HG03378 (cell line): ENCODE measurements around the gene PHPT1.
"Not testable (repeated sequence)": the region's sequence is repeated elsewhere in the genome, so short reads cannot be mapped to it uniquely, and the experiment has no call there.

Source experiments
- ATAC-seq: cut with Tn5 transposase; IDR thresholded peaks from one replicate; pipeline ENCODE4 v1.9.1; 2021; ENCODE audit warnings: mild to moderate bottlenecking, moderate library complexity; ENCODE audit not compliant: unreplicated experiment

Gene PHPT1

GRCh38 chr9:136821826-136822544 lies 27.2 kb upstream of the PHPT1 start:
- no peak for ATAC-seq

- no peak for ATAC-seq
These were observed 25.8 kb upstream of the PHPT1 start for GRCh38 chr9:136823136-136824046.

GRCh38 chr9:136824496-136825225 lies 24.5 kb upstream of the PHPT1 start:
- ATAC-seq: no peak

GRCh38 chr9:136825295-136826187 lies 23.7 kb upstream of the PHPT1 start:
- no peak for ATAC-seq

GRCh38 chr9:136826188-136826541 lies 23.0 kb upstream of the PHPT1 start:
- ATAC-seq: no peak

- no peak for ATAC-seq
These were observed 22.3 kb upstream of the PHPT1 start for GRCh38 chr9:136826703-136827582.

GRCh38 chr9:136827794-136828473 lies 21.3 kb upstream of the PHPT1 start:
- no peak for ATAC-seq

GRCh38 chr9:136828474-136829140 lies 20.6 kb upstream of the PHPT1 start:
- no peak for ATAC-seq

- ATAC-seq: no peak
These were observed 19.8 kb upstream of the PHPT1 start for GRCh38 chr9:136829412-136829811.

GRCh38 chr9:136829981-136830885 lies 19.0 kb upstream of the PHPT1 start:
- no peak for ATAC-seq

GRCh38 chr9:136831002-136831719 lies 18.0 kb upstream of the PHPT1 start:
- ATAC-seq: no peak

- ATAC-seq: no peak
These were observed 17.5 kb upstream of the PHPT1 start for GRCh38 chr9:136831720-136832104.

GRCh38 chr9:136832581-136832980 lies 16.6 kb upstream of the PHPT1 start:
- ATAC-seq: no peak

GRCh38 chr9:136833381-136834048 lies 15.7 kb upstream of the PHPT1 start:
- ATAC-seq: not testable (repeated sequence)

GRCh38 chr9:136835162-136835931 lies 13.9 kb upstream of the PHPT1 start:
- no peak for ATAC-seq
